Liver (tissue), 9 donors: ENCODE measurements around the gene PROX2. TPM values are rescaled to one million over a fixed set of nuclear protein-coding genes. Genes with fewer than 3 reads are reported as not detected.

Experiments
- DNase-seq: peaks from one replicate; pipeline ENCODE4 v3.0.0-alpha.2; 2017; ENCODE audit warnings: low spot score
- H3K27ac ChIP-seq, 2 donors: one replicate each; pipeline ENCODE4 v1.7.0; 2013; ENCODE audit warnings: inconsistent platforms in 2 of 2, low read length in 2 of 2, control low read depth in 1 of 2, low read depth in 1 of 2, mild to moderate bottlenecking in 1 of 2
- H3K27me3 ChIP-seq, 4 donors: one replicate each; pipeline versions ENCODE4 v1.6.1 to v1.7.0; 2013; ENCODE audit warnings: low read length in 3 of 4, inconsistent platforms in 1 of 4, mild to moderate bottlenecking in 1 of 4, moderate library complexity in 1 of 4; ENCODE audit not compliant: control insufficient read depth in 4 of 4, insufficient read depth in 4 of 4
- H3K36me3 ChIP-seq, 4 donors: one replicate each; pipeline versions ENCODE4 v1.6.1 to v1.7.0; 2013; ENCODE audit warnings: low read length in 3 of 4, mild to moderate bottlenecking in 3 of 4, low read depth in 1 of 4, moderate library complexity in 1 of 4; ENCODE audit not compliant: control insufficient read depth in 4 of 4, insufficient read depth in 3 of 4
- H3K4me1 ChIP-seq, 4 donors: one replicate each; pipeline versions ENCODE4 v1.6.1 to v1.7.0; 2013; ENCODE audit warnings: low read length in 3 of 4, mild to moderate bottlenecking in 3 of 4, moderate library complexity in 1 of 4; ENCODE audit not compliant: control insufficient read depth in 4 of 4, insufficient read depth in 4 of 4
- H3K4me3 ChIP-seq, 3 donors: one replicate each; pipeline versions ENCODE4 v1.6.1 to v1.7.0; 2013; ENCODE audit warnings: low read length in 3 of 3, control low read depth in 1 of 3, low read depth in 1 of 3, mild to moderate bottlenecking in 1 of 3
- H3K9ac ChIP-seq, 2 donors: one replicate each; pipeline ENCODE4 v1.7.0; 2013; ENCODE audit warnings: low read length in 2 of 2, mild to moderate bottlenecking in 2 of 2, moderate library complexity in 2 of 2, control low read depth in 1 of 2, low read depth in 1 of 2
- H3K9me3 ChIP-seq, 4 donors: one replicate each; pipeline versions ENCODE4 v1.6.1 to v1.7.0; 2013; ENCODE audit warnings: low read length in 3 of 4; ENCODE audit not compliant: control insufficient read depth in 4 of 4
- ATF3 ChIP-seq: IDR thresholded peaks from 2 replicates; pipeline ENCODE4 v1.6.1; 2016; ENCODE audit warnings: antibody characterized with exemption
- EGR1 ChIP-seq, 2 donors: IDR thresholded peaks; 2 replicates each; pipeline ENCODE4 v1.6.1; 2016 to 2018; ENCODE audit warnings: antibody characterized with exemption in 2 of 2, low read depth in 2 of 2
- FOXA1 ChIP-seq: IDR thresholded peaks from 2 replicates; pipeline ENCODE4 v1.6.1; 2016; ENCODE audit warnings: antibody characterized with exemption
- FOXA2 ChIP-seq: IDR thresholded peaks from 2 replicates; pipeline ENCODE4 v1.6.1; 2016; ENCODE audit warnings: antibody characterized with exemption
- GABPA ChIP-seq, 2 donors: IDR thresholded peaks in 1 of 2; conservative IDR thresholded peaks in 1 of 2; 2 replicates each; pipeline ENCODE4 v1.6.1; 2016; ENCODE audit warnings: antibody characterized with exemption in 2 of 2, mild to moderate bottlenecking in 1 of 2, moderate library complexity in 1 of 2
- HNF4A ChIP-seq, 2 donors: conservative IDR thresholded peaks; 2 replicates each; pipeline ENCODE4 v1.6.1; 2016; ENCODE audit warnings: antibody characterized with exemption in 2 of 2, mild to moderate bottlenecking in 2 of 2
- JUND ChIP-seq, 2 donors: IDR thresholded peaks; 2 replicates each; pipeline ENCODE4 v1.6.1; 2016; ENCODE audit warnings: antibody characterized with exemption in 2 of 2
- MAX ChIP-seq: IDR thresholded peaks from 2 replicates; pipeline ENCODE4 v1.6.1; 2016; ENCODE audit warnings: antibody characterized with exemption
- NR2F2 ChIP-seq: IDR thresholded peaks from 2 replicates; pipeline ENCODE4 v1.6.1; 2016; ENCODE audit warnings: antibody characterized with exemption
- RAD21 ChIP-seq, 2 donors: IDR thresholded peaks; 2 replicates each; pipeline ENCODE4 v1.6.1; 2016; ENCODE audit warnings: antibody characterized with exemption in 2 of 2, mild to moderate bottlenecking in 2 of 2
- REST ChIP-seq: IDR thresholded peaks from 2 replicates; pipeline ENCODE4 v1.6.1; 2016; ENCODE audit warnings: antibody characterized with exemption, mild to moderate bottlenecking
- RXRA ChIP-seq, 2 donors: IDR thresholded peaks; 2 replicates each; pipeline ENCODE4 v1.6.1; 2017 to 2018; ENCODE audit warnings: antibody characterized with exemption in 2 of 2, mild to moderate bottlenecking in 1 of 2
- SP1 ChIP-seq: IDR thresholded peaks from 2 replicates; pipeline ENCODE4 v1.6.1; 2018; ENCODE audit warnings: antibody characterized with exemption, mild to moderate bottlenecking
- TAF1 ChIP-seq: conservative IDR thresholded peaks from 2 replicates; pipeline ENCODE4 v1.6.1; 2016; ENCODE audit warnings: antibody characterized with exemption, mild to moderate bottlenecking
- YY1 ChIP-seq: IDR thresholded peaks from 2 replicates; pipeline ENCODE4 v1.6.1; 2016; ENCODE audit warnings: antibody characterized with exemption, mild to moderate bottlenecking
- WGBS: extraction: QIAGEN DNeasy Blood & Tissue Kit; methylation state at CpG from one replicate; pipeline ENCODE4 v1.1.7; 2013; 5-methylcytosine and 5-hydroxymethylcytosine counted together
- polyA plus RNA-seq, 2 donors: library from polyadenylated mRNA; stranded (reverse) in 1 of 2; unstranded in 1 of 2; fragments of 200-250 nt in 1 of 2; fragments of >200 nt in 1 of 2; fragmentation: Nextera tagmentation in 1 of 2; extraction: Ambion mirVana in 1 of 2; gene quantifications; one replicate each; pipeline versions ENCODE4 v1.2.1 to v1.2.3, GENCODE V29; 2013 to 2015
- total RNA-seq, 2 donors: library from RNA; depleted of rRNA; stranded (reverse); fragments of >200 nt; gene quantifications; one replicate each; pipeline ENCODE4 v1.2.3, GENCODE V29; 2014
- TF ChIP-seq, protein P1 (sequence below): fragments of 150-350 bp; IDR thresholded peaks from 2 replicates; pipeline ENCODE4 v1.5.1; 2017; ENCODE audit warnings: improper control_type of control experiment, low read depth, low read length; ENCODE audit not compliant: missing input control
- donor health status: healthy.
- donor health status: healthy.
- donor health status: healthy.
- donor health status: healthy.
- donor health status: healthy.

The PROX2 gene
- total and polyA plus RNA-seq, 4 donors, result 0.06 TPM; not detected in 3

- no peaks in the 10 kb centered on the region for H3K27me3 ChIP-seq
- H3K9me3 ChIP-seq, result no peaks in the 10 kb centered on the region
- H3K9ac ChIP-seq, result no peak overlapping the region
- TF ChIP-seq NR2F2 (no peak), GABPA (IDR thresholded peaks at IDR 0.05 in 1 of 2, conservative IDR thresholded peaks at IDR 0.05 in 1 of 2) (no peak), MAX (no peak), SP1 (no peak), REST (no peak), RXRA (IDR thresholded peaks at IDR 0.05) (no peak), RAD21 (IDR thresholded peaks at IDR 0.05) (no peak), HNF4A (conservative IDR thresholded peaks at IDR 0.05) (no peak), EGR1 (IDR thresholded peaks at IDR 0.05; ENCODE audit: low read depth in 2 of 2) (no peak), FOXA1 (no peak), FOXA2 (no peak), TAF1 (no peak), JUND (IDR thresholded peaks at IDR 0.05) (no peak), ATF3 (no peak), YY1 (no peak)
- WGBS, result 96% methylated on average over 10 of the region's 10 CpGs
- H3K36me3 ChIP-seq, result no peaks in the 10 kb centered on the region
- no peak overlapping the region for H3K27ac ChIP-seq
- H3K4me1 ChIP-seq, result peaks cover 0 to 5% (median 2%) of the 10 kb centered on the region in 4 donors
- no peak for DNase-seq
- no peak overlapping the region for H3K4me3 ChIP-seq
Observed at GRCh38 chr14:74912801-74913200, 36.9 kb upstream of the PROX2 start.

GRCh38 chr14:74912111-74912510 lies 36.2 kb upstream of the PROX2 start:
- H3K9ac ChIP-seq, result no peak overlapping the region
- no peak for DNase-seq
- H3K9me3 ChIP-seq, result no peaks in the 10 kb centered on the region
- WGBS, result 92% methylated on average over 6 of the region's 6 CpGs
- no peak overlapping the region for H3K27ac ChIP-seq
- TF ChIP-seq YY1 (no peak), REST (no peak), FOXA2 (no peak), FOXA1 (no peak), RAD21 (IDR thresholded peaks at IDR 0.05) (no peak), GABPA (IDR thresholded peaks at IDR 0.05 in 1 of 2, conservative IDR thresholded peaks at IDR 0.05 in 1 of 2) (no peak), JUND (IDR thresholded peaks at IDR 0.05) (no peak), SP1 (no peak), RXRA (IDR thresholded peaks at IDR 0.05) (no peak), HNF4A (conservative IDR thresholded peaks at IDR 0.05) (no peak), NR2F2 (no peak), ATF3 (no peak), MAX (no peak), TAF1 (no peak)
- TF ChIP-seq, protein P1, sequence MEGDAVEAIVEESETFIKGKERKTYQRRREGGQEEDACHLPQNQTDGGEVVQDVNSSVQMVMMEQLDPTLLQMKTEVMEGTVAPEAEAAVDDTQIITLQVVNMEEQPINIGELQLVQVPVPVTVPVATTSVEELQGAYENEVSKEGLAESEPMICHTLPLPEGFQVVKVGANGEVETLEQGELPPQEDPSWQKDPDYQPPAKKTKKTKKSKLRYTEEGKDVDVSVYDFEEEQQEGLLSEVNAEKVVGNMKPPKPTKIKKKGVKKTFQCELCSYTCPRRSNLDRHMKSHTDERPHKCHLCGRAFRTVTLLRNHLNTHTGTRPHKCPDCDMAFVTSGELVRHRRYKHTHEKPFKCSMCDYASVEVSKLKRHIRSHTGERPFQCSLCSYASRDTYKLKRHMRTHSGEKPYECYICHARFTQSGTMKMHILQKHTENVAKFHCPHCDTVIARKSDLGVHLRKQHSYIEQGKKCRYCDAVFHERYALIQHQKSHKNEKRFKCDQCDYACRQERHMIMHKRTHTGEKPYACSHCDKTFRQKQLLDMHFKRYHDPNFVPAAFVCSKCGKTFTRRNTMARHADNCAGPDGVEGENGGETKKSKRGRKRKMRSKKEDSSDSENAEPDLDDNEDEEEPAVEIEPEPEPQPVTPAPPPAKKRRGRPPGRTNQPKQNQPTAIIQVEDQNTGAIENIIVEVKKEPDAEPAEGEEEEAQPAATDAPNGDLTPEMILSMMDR, result no peak
- H3K4me1 ChIP-seq, result peaks cover 0 to 5% (median 1%) of the 10 kb centered on the region in 4 donors
- no peaks in the 10 kb centered on the region for H3K27me3 ChIP-seq
- H3K36me3 ChIP-seq, result no peaks in the 10 kb centered on the region
- no peak overlapping the region for H3K4me3 ChIP-seq
